Left renal cortex interstitium (tissue), 4 donors: Measurements from ENCODE around the gene ARFRP1. TPM values are rescaled to one million over a fixed set of nuclear protein-coding genes. Genes with fewer than 3 reads are reported as not detected.
"Not testable (repeated sequence)": the region's sequence is repeated elsewhere in the genome, so short reads cannot be mapped to it uniquely, and the experiment has no call there.

Experiments used
- DNase-seq, 4 donors: peaks; one replicate each; pipeline ENCODE4 v3.0.0-alpha.2; 2013; ENCODE audit warnings: low read depth in 4 of 4, low spot score in 2 of 4, missing footprints in 1 of 4
- polyA plus RNA-seq, 4 donors: library from polyadenylated mRNA; unstranded; fragments of 120-200 nt; gene quantifications; one replicate each; pipeline ENCODE4 v1.2.1, GENCODE V29; 2013; ENCODE audit not compliant: insufficient read length in 4 of 4

The ARFRP1 gene
- polyA plus RNA-seq, 4 donors: 33.5 to 40.8 (median 36.9) TPM

DNA sequence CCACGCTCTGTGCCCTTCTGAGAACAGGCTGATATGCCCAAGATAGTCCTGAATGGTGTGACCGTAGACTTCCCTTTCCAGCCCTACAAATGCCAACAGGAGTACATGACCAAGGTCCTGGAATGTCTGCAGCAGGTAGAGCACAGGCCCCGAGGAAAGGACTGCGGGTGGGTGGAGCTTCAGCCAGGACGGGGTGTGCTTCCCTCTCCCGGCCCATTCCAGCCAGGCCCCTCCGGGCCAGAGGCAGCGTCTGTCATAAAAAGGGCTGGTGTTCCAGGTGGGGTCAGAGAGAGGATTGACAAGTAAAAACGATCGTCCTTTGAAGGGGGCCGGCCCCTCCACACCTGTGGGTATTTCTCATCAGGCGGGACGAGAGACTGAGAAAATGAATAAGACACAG is 48.4 kb downstream of the ARFRP1 start:
- no peak for DNase-seq

DNA sequence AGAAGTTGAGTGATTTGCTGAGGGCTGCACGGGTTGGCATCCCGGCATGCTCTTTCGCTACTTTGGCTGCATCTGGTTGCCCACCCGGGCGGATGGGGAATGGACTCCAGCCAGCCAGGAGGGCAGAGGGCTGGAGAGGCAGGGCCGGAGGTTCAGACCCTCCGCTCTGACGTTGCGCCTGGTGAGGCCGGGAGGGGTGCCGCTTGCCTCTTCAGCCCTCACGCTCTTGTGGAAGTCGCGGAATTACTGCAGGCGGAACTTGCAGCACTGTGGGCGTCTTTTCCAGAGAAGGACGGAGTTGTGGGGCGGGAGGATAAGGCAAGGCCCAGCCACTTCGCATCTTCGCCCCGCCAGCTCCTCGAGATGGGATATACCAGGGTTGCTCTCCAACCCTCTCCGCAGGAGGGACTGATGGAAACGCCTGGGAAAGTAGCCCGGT is 49.0 kb downstream of the ARFRP1 start:
- DNase-seq: no peak

DNA sequence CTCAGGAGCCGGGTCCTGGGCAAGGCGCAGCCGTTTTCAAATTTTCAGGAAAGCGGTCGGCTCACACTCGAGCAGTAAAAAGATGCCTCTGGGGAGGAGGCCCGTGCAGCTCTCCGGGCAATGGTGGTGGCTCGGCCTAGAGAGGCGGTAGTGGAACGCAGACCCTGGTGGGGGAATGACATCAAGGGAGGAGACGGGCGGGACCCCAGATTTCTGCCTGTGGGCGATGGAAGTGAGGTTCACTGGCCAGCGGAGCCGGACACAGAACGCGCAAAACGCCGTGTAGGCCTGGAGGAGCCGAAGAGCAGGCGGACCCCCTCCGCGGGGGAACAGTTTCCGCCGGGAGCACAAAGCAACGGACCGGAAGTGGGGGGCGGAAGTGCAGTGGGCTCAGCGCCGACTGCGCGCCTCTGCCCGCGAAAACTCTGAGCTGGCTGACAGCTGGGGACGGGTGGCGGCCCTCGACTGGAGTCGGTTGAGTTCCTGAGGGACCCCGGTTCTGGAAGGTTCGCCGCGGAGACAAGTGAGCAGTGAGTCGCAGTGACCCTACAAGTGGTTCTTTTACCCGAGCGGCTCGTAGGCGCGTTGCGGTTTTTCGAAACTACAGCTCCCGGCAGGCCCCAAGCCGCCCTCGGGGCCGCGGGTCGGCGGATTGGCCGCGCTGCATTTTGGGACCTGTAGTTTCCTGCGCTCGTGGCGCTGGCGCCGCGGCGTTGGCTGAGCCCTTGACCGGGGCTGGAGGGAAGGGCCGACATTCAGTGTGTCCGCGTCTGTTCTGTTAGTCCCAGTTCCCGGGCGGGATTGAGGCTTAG is 49.6 kb downstream of the ARFRP1 start, which contains the start of gene RTEL1:
RTEL1 (plus strand) TSS at position 376 of the 812 bp plus-strand sequence. CDS start 1,091 bp downstream, outside the sequence.
- peak; percentile 85 to 89 (median 88) for DNase-seq

DNA sequence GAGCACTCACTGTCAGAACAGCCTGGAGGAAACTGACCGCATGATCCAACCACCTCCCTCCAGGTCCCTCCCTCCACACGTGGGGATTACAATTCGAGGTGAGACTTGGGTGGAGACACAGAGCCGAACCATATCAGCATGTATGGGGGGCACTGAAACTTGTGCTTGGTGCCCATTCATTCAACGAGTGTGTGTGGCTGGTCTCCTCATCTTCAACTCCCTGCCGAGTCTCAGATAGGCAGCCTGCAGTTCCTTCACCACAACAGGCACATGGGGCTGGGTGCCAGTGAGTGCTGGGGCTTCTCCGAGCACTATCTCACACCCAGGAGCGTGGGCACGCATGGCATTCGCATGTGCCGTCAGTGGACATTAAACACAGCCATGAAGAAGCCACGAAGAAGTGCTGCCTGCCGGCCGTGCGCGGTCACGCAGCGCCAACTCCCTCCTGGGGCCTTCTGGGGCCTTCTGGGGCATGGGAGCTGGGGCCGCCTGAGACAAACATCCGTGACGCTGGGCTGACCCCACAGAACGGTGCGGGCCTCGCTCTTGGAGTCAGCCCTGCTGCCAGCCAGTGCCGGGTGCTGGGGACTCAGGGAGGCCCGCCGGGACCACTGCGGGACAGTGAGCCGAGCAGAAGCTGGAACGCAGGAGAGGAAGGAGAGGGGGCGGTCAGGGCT is 50.4 kb downstream of the ARFRP1 start:
- DNase-seq: no peak

DNA sequence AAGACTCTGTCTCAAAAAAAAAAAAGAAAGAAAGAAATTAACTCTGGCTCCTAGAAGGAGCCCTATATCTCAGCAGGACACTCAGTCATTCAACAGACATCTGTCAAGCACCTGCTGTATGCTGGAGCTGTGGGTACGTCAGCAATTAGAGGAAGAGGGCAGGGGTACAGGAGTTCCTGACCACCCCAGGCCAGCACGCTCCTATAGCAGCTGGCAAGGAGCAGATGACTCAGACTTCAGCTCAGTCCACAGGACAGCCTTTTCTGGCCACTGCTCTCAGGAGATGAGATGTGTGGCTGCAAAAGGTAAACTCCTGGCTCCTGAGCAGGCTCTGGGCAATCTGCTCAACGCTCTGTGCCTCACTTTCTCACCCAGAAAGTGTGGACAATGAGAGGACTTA is 51.3 kb downstream of the ARFRP1 start:
- DNase-seq: no peak

DNA sequence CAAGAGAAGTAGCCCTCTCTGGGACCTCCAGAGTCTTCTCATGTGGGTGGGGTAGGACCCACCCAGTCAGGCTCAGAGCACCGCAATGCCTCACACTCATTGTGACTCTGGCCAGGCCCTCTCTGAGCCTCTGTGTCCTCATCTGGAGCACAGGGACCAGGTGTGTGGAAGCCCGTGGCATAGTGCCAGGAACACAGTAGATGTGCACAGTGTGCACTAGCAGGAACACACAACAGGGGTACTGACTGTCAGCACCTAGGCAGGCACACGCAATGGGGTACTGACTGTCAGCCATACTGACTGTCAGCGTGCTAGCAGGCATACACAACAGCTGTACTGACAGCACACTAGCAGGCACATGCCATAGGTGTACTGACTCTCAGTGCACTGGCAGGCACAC is 52.5 kb downstream of the ARFRP1 start:
- DNase-seq: no peak

DNA sequence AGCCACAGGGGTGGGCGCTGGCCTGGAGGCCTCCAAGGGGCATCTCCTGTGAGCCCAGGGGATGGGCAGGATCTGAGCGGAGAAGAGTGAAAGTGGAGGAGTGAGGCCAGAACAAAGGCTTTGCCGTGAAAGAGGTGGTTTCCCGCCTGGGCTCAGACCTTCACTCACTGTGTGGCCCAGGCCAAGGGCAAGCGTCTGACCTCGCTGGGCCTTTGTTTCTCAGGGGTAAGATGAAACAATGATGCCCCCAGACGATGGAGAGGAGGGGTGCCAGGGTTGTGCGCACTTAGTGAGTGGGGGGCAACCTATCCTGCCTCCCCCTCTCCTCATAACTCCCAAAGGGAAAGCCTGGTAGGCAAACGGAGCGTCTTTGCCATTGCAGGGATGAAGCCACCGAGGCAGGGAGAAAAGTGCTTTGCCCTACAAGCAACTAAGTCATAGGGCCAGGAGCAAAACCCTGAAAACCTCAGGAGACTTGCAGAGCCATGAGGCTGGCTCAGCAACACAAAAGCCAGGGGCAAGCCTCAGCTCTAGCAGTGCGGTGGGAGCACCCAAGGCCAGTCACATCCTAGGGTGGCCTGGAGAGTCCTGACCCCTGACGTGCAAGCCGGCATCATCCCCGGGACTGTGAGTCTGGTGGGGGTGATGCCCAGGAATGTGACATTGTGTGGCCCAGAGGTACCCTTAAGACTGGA is 53.7 kb downstream of the ARFRP1 start:
- DNase-seq: no peak

DNA sequence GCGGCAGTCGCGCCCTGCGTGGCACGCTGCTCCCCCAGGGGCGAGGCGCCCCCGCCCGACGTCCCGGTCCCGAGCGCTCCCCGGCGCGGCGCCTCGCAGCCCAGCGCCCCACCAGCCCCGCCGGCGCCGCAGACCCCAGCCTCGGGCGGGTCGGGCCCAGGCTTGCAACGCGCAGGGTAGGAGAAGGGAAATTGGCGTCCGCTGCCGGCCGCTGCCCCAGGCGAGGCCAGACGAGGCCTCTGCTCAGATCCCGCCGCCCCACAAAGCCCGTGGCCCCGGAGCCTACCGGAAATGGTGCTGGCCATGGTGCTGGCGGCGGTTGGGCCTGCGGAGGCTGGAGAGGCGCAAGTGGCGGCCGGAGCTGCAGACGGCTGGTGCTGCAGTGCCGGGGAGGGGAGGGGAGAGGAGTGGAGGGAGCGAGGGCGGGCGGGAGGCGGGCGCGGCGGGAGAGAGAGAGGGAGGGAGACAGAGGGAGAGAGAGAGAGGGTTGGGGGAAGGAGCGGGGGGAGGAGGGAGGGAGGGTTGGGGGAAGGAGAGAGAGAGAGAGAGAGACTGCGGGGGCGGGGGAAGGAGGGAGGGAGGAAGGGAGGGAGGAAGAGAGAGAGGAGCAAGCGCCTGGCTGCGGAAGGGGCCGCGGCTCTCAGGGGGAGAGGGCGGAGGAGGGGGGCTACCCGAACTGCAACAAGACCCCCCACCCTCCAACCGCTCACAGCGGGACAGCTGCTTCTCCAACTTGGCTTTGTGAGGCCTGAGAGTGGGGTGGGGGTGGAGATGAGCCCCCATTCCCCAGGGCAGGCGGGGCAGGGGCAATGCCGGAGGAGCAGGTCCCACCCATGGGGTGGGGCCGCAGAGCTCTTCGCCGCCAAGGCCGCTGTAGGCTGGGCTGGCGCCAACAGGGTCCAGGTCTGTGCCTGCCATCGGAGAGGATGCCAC is 54.5 kb downstream of the ARFRP1 start, which contains the start of gene STMN3:
STMN3 (minus strand) TSS at position 384 of the 933 bp plus-strand sequence; CDS start at position 305, 79 bp downstream.
- peak; percentile 66 to 87 (median 80) for DNase-seq

DNA sequence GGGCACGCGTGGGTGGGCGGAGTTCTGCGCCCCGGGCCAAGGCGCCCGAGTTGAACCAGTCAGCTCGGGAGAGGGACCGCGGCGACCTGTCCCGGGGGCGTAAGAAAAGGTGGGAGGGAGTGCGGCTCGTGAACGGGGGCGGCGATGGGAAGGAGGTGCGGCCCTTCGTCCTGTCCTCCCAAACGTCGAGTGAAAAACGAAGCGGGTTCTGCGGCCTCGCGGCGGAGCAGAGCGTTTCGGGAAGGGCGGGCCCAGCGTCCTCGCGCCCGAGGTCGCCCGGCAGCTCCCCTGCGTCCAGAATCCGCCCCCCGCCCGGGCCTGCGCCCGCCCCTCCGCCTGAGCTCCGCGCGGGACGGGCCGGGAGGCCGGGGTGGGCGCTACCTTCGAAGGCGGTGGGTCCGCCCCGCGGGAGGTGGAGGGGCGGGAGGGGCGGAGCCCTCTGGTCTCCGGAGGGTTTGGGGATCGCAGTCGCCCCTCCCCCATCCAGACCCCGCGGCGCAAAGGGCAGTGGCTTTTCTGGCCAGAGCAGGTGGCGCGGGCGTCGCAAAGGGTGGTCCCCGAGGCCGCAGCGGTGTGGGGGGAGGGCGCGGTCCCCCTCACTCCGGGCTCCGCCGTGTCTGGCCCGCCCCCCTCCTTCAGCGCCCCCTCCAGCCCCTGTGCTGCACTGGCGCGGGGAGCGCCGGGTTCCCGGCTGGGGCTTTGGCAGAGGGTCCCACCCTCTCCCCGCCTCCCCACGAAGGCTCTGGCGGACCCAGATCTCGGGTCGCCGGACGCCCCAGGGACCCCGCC is 55.4 kb downstream of the ARFRP1 start:
- no peak for DNase-seq

DNA sequence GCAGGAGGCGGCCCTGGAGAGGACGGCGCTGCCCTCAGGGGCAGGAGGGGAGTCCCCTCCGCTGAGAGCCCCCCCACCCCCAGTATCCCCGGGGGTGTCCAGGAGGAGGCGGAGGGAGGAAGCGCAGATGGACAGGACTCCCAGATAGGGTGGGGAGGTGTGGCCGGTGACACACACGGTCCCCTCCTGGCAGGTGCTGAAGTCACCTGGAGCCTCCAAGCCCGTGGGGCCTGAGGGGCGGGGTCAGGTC is 55.9 kb downstream of the ARFRP1 start:
- DNase-seq: no peak

DNA sequence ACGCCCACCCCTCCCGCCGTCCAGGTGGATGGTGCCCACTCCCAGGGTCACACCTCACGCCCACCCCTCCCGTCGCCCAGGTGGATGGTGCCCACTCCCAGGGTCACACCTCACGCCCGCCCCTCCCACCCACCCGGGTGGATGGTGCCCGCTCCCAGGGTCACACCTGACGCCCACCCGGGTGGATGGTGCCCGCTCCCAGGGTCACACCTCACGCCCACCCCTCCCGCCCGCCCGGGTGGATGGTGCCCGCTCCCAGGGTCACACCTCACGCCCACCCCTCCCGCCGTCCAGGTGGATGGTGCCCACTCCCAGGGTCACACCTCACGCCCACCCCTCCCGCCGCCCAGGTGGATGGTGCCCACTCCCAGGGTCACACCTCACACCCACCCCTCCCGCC is 57.3 kb downstream of the ARFRP1 start:
- DNase-seq: not testable (repeated sequence)

DNA sequence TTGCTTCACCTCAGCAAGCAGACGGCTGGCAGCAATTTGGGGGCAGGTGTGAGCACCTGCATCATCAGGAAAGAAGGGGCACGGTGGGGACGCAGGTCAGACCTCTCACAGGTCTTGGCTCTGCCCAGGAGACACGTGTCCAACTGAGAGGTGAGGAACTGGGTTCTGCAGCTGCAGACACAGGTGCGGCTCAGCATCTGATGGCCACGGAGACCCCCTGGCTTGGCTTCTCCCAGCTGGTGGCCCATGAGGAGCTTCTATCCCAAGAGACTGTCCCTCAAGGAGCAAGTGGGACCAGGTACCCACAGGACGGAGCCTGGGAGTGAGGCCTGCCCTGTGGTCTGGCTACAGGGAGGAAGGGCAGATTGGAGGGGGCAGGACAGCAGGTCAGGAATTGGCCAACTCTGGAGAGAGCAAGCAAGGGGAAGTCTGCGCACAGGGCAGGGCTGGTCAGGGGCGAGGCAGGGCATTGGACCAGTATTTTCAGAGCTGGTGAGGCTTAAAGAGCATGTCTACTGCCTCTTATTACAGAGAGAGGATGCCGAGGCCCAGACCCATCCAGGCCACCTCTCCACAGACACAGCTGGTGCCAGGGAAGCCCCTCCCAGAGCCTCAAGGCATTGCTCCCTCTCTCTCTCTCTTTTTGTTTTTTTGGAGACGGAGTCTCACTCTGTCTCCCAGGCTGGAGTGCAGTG is 58.7 kb downstream of the ARFRP1 start:
- no peak for DNase-seq

Other genes with a start within 250 kb of the ARFRP1 start
- 1 to 10 TPM; 3.7 to 9.6 (median 5.5) TPM for gene KCNQ2, start 235.3 kb downstream of the ARFRP1 start, polyA plus RNA-seq
- gene EEF1A2, start 208.9 kb downstream of the ARFRP1 start, polyA plus RNA-seq: 1 to 10 TPM; 1.3 to 3.0 (median 1.8) TPM
- gene PPDPF, start 187.2 kb downstream of the ARFRP1 start, polyA plus RNA-seq: 100 to 1,000 TPM; 118 to 425 (median 326) TPM
- gene PTK6, start 170.6 kb downstream of the ARFRP1 start, polyA plus RNA-seq: 1 to 10 TPM in 2 of 4 donors, under 1 TPM in 2; 0.30 to 1.3 (median 0.98) TPM
- under 1 TPM in 3 of 4 donors, not detected in 1; 0.11 to 0.33 (median 0.30) TPM for gene SRMS, start 160.2 kb downstream of the ARFRP1 start, polyA plus RNA-seq
- gene FNDC11, start 153.8 kb downstream of the ARFRP1 start, polyA plus RNA-seq: 1 to 10 TPM in 3 of 4 donors, under 1 TPM in 1; 0.99 to 2.1 (median 1.6) TPM
- gene HELZ2, start 133.7 kb downstream of the ARFRP1 start, polyA plus RNA-seq: 10 to 100 TPM; 10.8 to 17.0 (median 13.8) TPM
- 10 to 100 TPM in 3 of 4 donors, 1 to 10 TPM in 1; 8.2 to 14.0 (median 12.5) TPM for gene GMEB2, start 80.9 kb downstream of the ARFRP1 start, polyA plus RNA-seq
- 10 to 100 TPM; 25.4 to 44.1 (median 33.6) TPM for gene STMN3, start 54.6 kb downstream of the ARFRP1 start, polyA plus RNA-seq
- gene RTEL1, start 49.7 kb downstream of the ARFRP1 start, polyA plus RNA-seq: 10 to 100 TPM; 14.0 to 26.9 (median 19.3) TPM
- gene TNFRSF6B, start 11.3 kb downstream of the ARFRP1 start, polyA plus RNA-seq: 1 to 10 TPM; 1.6 to 3.8 (median 2.9) TPM
- 10 to 100 TPM; 15.1 to 27.6 (median 23.7) TPM for gene ZGPAT, start 63 bp upstream of the ARFRP1 start, polyA plus RNA-seq
- 10 to 100 TPM in 3 of 4 donors, 1 to 10 TPM in 1; 3.4 to 17.9 (median 12.8) TPM for gene LIME1, start 28.7 kb upstream of the ARFRP1 start, polyA plus RNA-seq
- 100 to 1,000 TPM in 3 of 4 donors, 10 to 100 TPM in 1; 74.0 to 144 (median 117) TPM for gene SLC2A4RG, start 31.8 kb upstream of the ARFRP1 start, polyA plus RNA-seq
- 10 to 100 TPM; 13.9 to 25.7 (median 20.6) TPM for gene ZBTB46, start 123.3 kb upstream of the ARFRP1 start, polyA plus RNA-seq
- not detected for gene ABHD16B, start 153.5 kb upstream of the ARFRP1 start, polyA plus RNA-seq
- gene TPD52L2, start 157.3 kb upstream of the ARFRP1 start, polyA plus RNA-seq: 10 to 100 TPM; 82.9 to 96.6 (median 95.2) TPM
- gene DNAJC5, start 187.2 kb upstream of the ARFRP1 start, polyA plus RNA-seq: 10 to 100 TPM; 26.5 to 38.5 (median 32.2) TPM
- 10 to 100 TPM; 36.6 to 76.7 (median 57.0) TPM for gene UCKL1, start 248.4 kb upstream of the ARFRP1 start, polyA plus RNA-seq